Stimulated activated CD8-positive, alpha-beta memory T cell treated with anti-CD3 and anti-CD28 coated beads, Interleukin-4, amount 100 ng/mL, for 48 hours (primary cell): Measurements from ENCODE around the gene CLCN7.
"Not testable (repeated sequence)": the region's sequence is repeated elsewhere in the genome, so short reads cannot be mapped to it uniquely, and the experiment has no call there.

ENCODE experiments used
- DNase-seq: peaks from one replicate; pipeline ENCODE4 v3.0.0-alpha.2; 2020

The CLCN7 gene

GRCh38 chr16:1443980-1444729, 30.7 kb downstream of the CLCN7 start, which contains the start of gene CCDC154:
TSS of gene CCDC154 (minus strand) at chr16:1444556. CDS start at chr16:1444322, 234 bp downstream.
- no peak for DNase-seq

DNA sequence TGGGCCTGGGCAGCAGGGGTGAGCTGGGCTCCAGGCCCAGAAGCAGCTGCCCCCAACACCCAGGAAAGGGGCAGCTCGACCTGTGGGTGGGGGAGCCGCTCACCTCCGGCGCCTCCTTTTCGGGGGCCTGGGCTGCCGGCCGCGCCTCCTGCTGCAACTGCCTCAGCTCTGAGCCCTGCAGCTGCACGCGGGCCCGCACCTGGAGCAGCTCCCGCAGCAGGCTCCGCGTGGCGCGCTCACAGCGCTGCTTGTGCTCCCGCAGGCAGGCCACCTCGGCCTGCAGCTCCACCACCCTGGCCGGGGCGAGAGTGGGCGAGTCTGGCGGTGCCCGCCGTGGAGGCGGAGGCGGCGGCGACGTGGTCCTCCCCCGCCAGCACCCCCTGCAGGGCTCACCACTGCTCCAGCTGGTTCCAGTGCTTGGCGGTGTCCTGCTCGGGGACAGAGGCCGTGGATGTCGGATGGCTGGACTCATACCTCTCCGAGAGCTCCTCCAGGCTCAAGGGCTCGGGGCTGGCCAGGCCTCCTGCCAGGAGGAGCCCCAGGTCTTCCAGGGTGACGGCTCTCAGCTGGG, 31.3 kb downstream of the CLCN7 start:
- no peak for DNase-seq

- DNase-seq: no peak
Measured at GRCh38 chr16:1442697-1443096, 32.1 kb downstream of the CLCN7 start.

- DNase-seq: no peak
Measured at GRCh38 chr16:1441391-1441829, 33.4 kb downstream of the CLCN7 start.

DNA sequence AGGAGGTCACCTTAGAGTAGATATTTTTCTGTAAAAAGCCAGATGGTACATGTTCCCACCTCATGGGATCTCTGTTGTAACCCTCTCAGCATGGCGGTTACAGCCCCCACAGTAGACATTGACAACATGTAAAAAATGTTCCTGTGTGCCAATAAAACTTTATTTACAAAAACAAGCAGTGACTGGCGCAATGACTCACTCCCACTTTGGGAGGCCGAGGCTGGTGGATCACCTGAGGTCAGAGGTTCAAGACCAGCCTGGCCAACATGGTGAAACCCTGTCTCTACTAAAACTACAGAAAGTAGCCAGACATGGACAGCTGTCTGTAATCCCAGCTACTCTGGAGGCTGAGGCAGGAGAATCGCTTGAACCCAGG, 35.1 kb downstream of the CLCN7 start:
- DNase-seq: not testable (repeated sequence)

DNA sequence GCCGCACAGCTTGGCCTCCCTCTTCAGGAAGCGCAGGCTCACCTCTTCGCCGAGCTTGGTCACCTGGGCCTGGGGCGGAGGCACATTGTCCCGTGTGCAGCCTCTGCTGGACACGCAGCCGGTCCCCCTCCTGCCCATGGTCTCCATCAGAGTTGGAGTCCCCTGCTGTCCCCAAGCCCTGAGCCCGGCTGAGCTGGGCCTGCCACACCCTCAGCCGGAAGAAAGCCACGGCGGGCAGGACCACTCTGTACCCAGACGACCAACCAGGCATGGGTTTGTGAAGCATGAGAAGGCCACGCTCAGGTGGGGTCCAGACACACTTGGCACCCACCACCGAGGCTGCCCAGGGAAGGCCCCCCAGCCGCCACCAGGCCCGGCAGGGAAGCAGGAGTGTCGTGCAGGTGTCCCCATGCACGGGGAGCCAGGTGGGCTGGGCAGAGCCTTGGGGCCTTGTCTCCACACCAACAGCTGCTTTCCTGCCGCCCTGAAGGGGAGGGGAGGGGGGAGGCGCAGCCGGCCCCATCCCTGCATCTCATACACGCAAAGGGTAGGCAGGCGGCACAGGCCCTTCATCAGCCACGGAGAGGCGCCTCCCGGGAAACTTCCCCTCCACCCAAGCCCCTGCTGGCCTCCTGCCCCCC, 35.6 kb downstream of the CLCN7 start:
- no peak for DNase-seq

GRCh38 chr16:1438229-1439057, 36.4 kb downstream of the CLCN7 start:
- no peak for DNase-seq

GRCh38 chr16:1437606-1438005, 37.2 kb downstream of the CLCN7 start:
- no peak for DNase-seq

DNA sequence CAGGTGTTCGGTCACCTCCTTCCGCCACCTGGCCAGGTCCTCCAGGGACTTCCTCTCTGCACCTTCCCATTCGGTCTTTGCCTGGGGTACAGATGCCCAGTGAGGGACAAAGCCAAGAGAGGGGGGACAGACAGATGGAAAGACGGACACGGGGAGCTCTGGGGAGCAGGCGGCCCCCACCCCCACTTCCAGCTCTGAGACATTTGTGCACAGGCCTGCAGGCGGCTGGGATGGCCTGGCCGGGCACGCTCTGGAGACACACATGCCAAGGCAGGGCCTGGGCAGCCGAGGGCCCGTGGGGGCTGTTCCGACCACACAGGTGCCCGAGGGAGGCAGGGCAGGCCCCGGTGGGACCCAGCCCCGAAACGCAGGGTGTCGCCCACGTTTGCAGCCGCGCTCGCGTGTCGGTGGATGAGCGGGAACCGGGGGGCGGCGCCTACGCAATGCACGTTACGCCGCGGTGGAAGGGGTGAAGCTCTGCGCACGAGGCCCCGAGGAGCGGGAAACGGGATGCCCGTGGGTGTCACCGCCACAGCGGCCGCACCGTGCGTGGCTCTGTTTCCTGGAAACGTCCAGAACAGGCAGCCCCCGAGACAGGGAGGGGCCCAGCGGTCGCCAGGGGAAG, 38.0 kb downstream of the CLCN7 start:
- DNase-seq: no peak

- no peak for DNase-seq
Measured at GRCh38 chr16:1435921-1436697, 38.7 kb downstream of the CLCN7 start.

DNA sequence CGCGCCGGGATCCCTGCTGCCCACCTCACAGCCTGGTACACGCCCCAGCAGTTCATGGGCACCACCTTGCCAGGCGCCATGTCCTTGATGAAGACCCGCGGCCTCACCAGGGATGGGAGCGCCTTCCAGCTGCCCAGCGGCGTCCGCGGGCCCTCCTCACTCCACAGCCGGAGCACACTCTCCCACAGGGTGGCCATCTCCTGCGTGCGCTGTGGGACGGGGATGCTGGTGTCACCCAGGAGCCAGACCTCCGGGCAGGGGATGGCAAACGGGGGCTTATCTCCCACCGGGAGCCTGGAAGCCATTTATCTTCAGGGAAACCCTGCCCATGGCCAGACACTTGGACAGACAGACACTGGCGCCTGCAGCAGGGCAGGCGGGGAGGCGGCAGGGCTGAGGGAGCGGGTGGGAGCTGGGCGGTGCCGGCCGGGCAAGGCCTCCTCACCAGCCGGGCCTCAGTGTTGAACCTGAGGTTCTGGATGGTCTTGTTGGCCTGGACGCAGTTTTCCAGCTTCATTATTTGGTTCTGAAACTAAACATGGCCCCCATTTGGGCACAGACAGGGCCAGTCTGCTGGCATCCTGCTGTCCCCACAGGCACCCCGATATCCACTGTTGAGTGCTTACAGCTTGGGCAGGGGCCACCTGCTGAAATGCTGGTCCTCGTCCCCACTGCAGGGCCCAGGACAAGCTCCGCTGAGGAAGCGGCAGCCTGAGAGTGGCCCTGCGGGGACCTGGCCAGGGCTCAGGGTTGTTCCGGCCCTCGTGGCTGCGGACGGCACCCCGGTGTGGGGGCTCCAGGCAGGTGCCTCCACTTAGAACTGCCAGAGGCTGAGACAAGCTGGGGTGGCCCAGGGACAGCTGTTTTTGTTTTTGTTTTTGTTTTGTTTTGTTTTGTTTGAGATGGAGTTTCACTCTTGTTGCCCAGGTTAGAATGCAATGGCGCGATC, 39.9 kb downstream of the CLCN7 start:
- no peak for DNase-seq

GRCh38 chr16:1433756-1434155, 41.1 kb downstream of the CLCN7 start:
- no peak for DNase-seq

DNA sequence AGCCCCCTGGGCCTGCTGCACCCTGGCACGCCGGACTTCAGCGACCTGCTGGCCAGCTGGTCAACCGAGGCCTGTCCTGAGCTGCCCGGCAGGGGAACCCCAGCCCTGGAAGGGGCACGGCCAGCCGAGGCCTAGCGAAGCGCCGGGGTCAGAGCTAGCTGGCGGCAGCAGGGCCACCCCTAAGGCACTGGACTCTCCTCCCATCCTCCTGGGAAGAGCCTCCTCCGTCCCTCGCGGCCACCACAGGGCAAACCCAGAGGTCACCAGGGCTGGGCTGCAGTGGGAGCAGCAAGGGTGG, 41.6 kb downstream of the CLCN7 start:
- DNase-seq: no peak

- no peak for DNase-seq
Measured at GRCh38 chr16:1432388-1433262, 42.2 kb downstream of the CLCN7 start.

- DNase-seq: no peak
Measured at GRCh38 chr16:1431497-1432270, 43.1 kb downstream of the CLCN7 start.

- DNase-seq: no peak
Measured at GRCh38 chr16:1430759-1431496, 43.9 kb downstream of the CLCN7 start, which contains the start of gene PERCC1. TSS of gene PERCC1 (plus strand) at chr16:1431078. CDS start at chr16:1432594, 1,516 bp downstream.

DNA sequence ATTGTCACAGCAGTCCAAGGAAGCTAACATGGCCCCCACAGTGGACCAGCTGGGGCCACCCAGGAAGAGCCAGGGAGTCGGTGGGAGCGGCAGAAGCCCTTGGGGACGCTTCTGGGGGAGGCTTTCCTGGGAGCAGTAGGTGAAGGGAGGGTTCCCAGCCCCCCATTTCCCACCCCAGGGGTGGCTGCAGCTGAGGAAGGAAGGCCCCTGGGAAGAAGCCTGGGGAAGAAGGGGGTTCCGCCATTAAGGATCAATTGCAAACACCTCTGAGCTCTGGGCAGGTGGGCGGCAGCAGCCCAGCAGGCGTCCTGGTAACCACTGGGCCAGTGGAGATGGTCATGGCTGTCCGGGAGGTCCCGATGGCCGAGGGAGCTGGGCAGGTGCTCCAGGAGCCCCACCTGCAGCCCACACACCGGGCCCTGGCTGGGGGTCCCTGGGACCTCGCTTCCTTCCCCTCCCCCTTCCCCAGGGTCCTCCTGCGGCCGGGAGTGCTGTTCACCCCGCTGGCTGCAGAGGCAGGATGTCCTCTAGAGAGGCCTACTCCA, 44.5 kb downstream of the CLCN7 start:
- DNase-seq: no peak

GRCh38 chr16:1429631-1430030, 45.2 kb downstream of the CLCN7 start:
- no peak for DNase-seq
